NCI-H526 (cell line): ENCODE data around the gene FKRP.
A peak's percentile ranks its signal among the peaks of the same experiment; 100 is the strongest.
"Not testable (repeated sequence)": the region's sequence is repeated elsewhere in the genome, so short reads cannot be mapped to it uniquely, and the experiment has no call there.

ENCODE experiments used
- DNase-seq, 2 experiments: peaks; one replicate each; lab custom pipeline; 2025; lab: John Stamatoyannopoulos, UW

The FKRP gene

DNA sequence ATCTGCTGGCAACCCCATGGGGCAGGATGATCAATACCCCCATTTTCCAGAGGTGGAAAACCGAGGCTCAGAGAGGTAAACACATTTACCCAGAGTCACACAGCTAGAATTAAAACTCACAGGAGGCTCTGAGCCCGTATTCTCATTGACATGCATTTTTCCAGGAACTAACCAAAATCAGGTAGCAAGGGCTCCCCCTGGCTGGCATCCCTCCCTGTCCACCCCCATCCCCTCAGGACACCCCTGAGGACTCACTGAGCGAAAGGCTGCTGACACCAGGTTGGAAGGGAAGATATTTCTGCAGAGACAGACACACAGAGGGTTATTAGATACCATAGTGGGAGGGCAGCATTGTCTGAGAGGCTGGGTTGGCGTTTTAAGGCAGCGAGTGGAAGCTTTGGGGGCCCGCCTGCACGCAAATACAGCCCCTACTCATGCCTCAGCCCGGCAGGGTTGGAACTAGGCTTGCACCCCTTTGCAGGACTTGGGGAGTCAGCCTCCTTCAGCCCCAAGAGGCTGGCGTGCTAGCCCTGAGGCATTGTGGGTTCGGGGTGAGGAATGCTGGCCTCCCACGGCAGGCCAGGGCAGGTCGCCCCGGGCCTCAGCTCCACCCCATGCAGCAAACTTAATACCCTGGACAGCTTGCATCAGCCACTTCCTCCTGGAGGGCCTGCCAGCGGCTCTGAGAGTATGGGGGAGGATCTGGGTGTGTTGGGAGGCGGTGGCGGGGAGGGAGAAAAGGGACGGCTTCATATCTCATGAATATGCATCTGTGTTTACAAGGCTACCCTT lies 38.6 kb downstream of the FKRP start:
- peak; percentile 63 to 77 for DNase-seq

DNA sequence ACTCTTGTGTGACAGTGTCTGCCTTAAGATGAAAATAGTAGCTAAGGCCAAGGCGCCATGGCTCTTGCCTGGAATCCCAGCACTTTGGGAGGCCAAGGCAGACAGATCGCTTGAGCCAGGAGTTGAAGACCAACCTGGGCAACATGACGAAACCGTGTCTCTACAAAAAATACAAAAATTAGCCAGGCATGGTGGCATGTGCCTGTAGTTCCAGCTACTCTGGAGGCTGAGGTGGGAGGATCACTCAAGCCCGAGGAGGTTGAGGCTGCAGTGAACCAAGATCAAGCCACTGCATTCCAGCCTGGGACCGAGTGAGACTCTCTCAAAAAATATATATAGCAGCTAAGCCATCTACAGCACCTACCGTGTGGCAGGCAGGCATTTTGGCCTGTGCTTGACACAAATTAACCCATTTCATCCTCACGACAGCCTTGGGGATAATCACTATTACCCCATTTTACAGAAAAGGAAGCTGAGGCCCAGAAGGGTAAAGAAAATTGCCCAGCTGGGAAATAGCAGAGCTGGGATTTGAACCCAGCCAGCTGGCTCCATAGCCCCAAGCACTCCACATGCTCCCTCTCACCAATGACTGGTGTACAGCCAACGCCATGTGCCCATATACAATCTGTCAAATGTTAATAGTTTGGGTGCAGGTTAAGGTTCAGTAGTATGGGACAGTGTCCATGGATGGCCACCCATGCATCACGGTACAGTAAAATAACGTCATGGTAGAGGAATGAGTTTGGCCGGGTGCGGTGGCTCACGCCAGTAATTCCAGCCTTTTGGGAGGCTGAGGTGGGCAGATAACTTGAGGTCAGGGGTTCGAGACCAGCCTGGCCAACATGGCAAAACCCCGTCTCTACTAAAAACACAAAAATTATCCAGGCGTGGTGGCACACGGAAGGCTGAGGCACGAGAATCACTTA lies 39.5 kb downstream of the FKRP start:
- no peak for DNase-seq

DNA sequence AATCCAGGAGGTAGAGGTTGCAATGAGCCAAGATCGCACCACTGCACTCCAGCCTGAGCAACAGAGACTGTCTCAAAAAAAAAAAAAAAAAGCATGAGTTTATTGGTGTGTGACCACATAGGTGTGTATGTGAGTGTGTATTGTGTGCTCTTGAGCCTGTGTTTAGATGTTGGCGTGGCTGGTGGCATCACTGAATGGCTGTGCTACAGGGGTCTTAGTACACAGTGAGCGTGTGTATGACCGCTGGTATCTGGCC lies 40.1 kb downstream of the FKRP start:
- no peak for DNase-seq

DNA sequence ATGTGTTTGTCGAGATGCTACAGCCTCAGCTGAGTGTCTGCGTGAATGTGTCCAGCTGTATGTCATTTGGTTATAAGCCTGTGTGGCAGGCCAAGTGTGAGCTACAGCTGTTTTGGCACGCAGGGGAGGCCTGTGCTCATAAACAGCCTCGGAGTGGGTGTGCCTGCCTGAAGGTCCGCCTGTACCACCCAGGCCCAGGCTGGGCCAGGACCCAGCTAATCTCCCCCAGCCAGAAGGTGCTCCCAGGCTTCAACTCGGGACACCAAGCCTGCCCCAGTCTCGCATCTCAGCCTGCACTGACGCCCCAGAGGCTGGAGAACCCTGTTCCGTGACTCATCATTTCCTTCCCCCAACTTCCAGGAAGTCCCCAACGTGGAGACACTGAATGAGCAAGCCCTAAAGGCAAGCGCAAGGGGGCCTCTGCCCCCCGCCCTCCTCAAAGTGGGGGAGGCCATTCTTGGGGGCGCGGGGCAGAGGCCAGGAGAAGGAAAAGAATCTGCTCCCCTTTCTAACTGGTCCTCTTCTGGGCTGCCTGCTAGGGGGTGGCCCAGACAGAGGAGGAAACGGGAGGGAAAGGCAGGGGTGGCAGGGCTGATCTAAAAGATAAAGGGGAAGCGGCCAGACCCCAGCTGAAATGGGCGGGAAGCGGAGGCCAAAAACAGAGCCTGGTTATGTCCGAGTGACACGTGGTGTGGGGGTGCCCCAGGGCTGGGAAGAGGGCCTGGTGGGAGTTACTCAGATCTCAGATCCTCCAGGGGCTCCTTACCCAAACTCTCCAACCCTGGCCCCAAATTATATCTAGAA lies 40.6 kb downstream of the FKRP start:
- DNase-seq, result peak; percentile 33 to 70

DNA sequence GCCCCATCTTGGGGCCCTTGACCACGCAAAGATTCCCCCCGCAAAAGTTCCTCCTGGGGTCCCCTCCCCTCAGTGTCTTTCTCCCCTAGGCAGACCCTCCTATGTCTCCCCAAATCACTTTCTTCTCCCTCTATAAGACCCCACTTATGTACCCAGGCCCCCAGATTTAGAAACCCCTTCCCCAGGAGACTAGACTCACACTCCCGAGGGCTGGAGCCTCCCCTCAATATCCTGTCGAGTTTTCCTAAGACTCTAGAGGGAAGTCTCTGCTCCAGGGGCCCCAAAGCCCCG lies 41.1 kb downstream of the FKRP start:
- no peak for DNase-seq

- peak; percentile 52 to 72 for DNase-seq
These were observed 41.7 kb downstream of the FKRP start for GRCh38 chr19:46787331-46788261.

- peak; percentile 95 to 99 for DNase-seq
These were observed 42.6 kb downstream of the FKRP start, which contains the start of gene SLC1A5 for GRCh38 chr19:46788262-46788967. Gene SLC1A5, minus strand, starts transcription at chr19:46788594. Its CDS starts 629 bp downstream, at chr19:46787965.

GRCh38 chr19:46788968-46789338 lies 43.1 kb downstream of the FKRP start:
- DNase-seq, result no peak

DNA sequence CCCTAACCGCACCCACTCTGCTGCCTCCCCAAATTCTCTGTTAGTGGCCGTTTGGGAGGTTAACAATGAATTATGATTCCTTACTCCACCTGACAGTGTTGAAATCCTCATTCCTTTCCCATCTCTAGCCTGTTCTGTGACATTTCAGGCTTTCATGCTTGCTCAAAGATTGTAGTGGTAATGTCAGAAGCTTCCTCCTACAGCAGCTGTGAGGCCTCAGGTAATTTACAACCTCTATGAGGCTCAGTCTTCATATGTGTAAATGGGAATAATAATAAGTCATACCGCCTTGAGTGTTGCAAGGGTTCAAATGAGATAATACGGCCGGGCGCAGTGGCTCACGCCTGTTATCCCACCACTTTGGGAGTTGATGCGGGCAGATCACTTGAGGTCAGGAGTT lies 43.5 kb downstream of the FKRP start:
- DNase-seq, result no peak

- no peak for DNase-seq
These were observed 46.1 kb downstream of the FKRP start for GRCh38 chr19:46791944-46792343.

DNA sequence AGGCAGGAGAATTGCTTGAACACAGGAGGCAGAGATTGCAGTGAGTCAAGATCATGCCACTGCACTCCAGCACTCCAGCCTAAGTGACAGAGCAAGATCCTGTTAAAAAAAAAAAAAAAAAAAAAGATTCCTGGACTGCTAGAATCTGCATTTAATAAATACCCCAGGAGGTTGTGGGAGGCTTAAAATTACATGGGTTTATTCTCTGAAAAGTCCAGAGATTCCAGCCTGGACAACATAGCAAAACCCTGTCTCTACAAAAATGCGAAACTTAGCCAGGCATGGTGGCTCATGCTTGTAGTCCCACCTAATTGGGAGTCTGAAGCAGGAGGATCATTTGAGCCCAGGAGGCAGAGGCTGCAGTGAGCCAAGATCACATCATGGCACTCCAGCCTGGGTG lies 52.0 kb downstream of the FKRP start:
- no peak for DNase-seq

- no peak for DNase-seq
These were observed 52.9 kb downstream of the FKRP start for GRCh38 chr19:46798713-46799112.

DNA sequence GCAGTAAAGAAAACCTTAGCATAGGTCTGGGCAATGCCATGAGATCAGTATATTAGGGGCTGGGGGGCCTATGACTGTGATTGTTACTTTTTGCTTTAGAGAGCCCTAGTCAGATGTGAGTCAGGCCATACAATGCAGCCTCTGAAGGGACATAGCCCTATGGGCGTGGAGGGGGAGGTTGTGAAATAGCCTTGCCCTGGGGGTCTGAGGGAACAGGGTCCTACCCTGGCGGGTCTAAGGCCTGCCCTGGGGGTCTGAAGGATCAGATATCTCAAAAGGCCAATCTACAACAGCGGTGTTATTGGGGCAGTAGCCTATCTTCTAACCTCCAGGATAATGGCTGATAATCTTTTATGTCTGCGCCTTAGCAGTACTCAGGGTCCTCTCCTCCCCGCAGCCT lies 56.3 kb downstream of the FKRP start:
- DNase-seq, result no peak

GRCh38 chr19:46803555-46803954 lies 57.7 kb downstream of the FKRP start:
- DNase-seq, result no peak

GRCh38 chr19:46804432-46804831 lies 58.6 kb downstream of the FKRP start:
- not testable (repeated sequence) for DNase-seq

- no peak for DNase-seq
These were observed 60.8 kb downstream of the FKRP start for GRCh38 chr19:46806656-46807055.
